Hematopoietic multipotent progenitor cell treated with erythropoietin and hydrocortisone succinate and interleukin-3 and kit ligand, for 6 days (in vitro differentiated cells): Measurements from ENCODE around the gene NRXN3.

Experiments used
- DNase-seq: peaks from one replicate; pipeline ENCODE4 v3.0.0-alpha.2; 2015

NRXN3 gene

DNA sequence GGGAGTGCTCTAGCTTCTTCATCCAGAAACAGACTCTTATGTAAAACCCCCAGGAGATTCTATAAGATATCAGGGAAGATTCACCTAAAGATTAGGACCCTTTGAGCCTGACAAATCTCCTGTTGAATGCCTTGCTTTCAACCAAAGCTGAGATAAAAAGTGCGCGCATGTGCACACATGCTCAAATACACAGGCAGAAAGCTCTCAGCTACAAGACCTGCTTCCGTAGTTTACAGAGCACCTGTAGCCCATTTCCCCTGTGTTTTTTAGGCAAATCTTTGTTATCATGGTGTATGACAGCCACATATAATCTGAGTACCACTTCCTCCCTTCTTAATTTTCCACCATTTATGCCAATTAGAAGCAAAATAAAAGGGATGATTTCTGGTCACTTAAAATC, 866.9 kb downstream of the NRXN3 start:
- peak; percentile 19 for DNase-seq

- DNase-seq, result peak; percentile 16
Observed at GRCh38 chr14:79037593-79037992, 867.4 kb downstream of the NRXN3 start.

DNA sequence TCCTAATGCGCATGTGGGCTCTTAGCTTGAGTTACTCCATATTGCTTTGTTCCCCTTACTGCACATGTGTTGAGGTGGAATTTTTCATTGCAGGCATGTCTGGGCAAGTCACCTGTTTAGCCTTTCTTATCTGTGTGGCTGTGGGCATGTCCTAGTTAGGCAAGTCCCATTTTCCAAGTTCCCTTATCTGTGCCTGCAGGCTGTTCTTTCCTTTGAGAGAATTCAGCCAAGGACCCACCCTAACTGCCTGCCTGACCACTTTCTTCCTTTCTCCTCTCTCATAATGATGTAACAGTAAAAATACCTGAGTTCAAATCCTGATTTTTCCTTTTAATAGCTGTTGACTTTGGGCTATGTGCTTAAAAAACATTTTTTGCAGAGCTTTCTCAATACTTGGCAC, 870.6 kb downstream of the NRXN3 start:
- peak; percentile 51 for DNase-seq

GRCh38 chr14:79043194-79043889, 873.2 kb downstream of the NRXN3 start:
- peak; percentile 5 for DNase-seq

- DNase-seq, result no peak
Observed at GRCh38 chr14:79044894-79045624, 874.9 kb downstream of the NRXN3 start.

- DNase-seq, result peak; percentile 32
Observed at GRCh38 chr14:79050787-79051727, 880.9 kb downstream of the NRXN3 start.

DNA sequence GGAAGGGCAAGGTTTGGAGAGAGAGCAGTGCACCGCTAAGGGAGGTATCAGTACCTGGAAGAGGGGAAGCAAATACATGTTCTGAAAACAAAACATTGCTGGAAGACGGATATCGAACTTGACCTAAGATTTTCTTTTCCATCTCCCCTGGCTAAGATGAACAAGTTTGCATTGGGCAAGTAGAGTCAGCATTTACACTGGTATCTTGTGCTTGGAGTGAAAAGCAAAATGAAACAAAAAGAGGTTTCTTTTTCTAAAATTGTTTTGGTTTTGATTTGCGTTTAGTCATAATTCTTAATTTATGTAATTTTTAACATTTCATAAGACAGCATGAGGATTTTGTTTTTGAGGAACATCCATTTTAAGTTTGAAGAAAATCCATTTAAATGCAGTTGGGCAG, 881.6 kb downstream of the NRXN3 start:
- DNase-seq, result no peak

DNA sequence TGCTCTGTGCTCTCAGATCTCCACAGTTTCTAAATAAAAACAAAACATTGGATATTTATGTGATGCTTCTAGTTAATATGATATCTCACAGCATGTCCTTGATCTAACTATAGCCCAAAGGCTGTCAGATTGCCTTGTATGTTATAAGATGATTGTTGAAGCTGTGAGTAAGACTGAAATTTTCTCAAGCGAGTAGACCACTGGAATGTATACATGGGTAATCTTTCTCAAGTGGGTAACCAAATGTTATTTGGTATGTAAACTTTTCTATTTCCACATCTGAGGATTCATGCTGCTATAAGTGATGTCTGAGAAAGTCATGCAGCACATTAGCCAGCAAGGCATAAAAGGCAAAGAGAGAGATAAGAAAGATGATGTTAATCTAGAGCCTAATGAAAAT, 886.7 kb downstream of the NRXN3 start:
- DNase-seq, result no peak

GRCh38 chr14:79057333-79057732, 887.2 kb downstream of the NRXN3 start:
- no peak for DNase-seq

GRCh38 chr14:79062226-79062625, 892.1 kb downstream of the NRXN3 start:
- no peak for DNase-seq

- DNase-seq, result peak; percentile 3
Observed at GRCh38 chr14:79064214-79064613, 894.0 kb downstream of the NRXN3 start.

GRCh38 chr14:79074510-79074909, 904.3 kb downstream of the NRXN3 start:
- DNase-seq, result no peak

DNA sequence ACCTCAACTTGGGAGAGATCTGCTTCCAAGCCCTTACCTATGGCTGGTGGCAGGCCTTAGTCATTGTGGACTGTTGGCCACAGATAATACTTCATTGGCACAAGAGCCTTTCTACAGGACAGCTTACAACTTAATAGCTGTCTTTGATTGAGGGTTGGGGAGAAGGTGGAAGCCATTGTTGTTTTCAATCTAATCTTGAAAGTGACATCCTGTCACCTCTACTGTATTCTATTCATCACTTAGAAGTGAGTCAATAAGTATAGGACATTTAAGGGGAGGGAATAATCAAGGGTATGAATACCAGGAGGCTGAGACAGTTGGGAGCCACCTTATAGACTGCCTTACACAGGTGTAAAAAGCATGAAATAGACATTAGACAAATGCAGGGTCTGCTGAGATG, 906.3 kb downstream of the NRXN3 start:
- no peak for DNase-seq

GRCh38 chr14:79077096-79077495, 906.9 kb downstream of the NRXN3 start:
- DNase-seq, result no peak

DNA sequence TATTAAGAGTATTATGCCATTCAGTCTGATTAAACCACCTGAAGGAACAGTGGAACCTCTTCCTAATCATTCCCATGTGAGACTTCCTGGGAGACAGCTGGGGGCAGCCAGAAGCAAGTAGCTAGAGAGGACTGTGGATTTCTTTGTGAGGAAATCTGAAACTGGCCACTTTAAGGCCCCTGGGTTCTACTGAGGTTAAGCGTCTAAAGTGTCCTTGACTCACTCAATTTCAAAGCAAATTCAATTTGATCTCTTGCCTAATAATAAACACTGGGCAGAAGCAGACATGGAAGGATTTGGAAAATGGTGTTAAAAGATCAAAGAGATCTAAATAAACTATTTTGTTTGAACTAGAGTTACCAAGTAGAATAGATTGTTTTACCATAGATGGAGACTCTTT, 909.9 kb downstream of the NRXN3 start:
- no peak for DNase-seq

- no peak for DNase-seq
Observed at GRCh38 chr14:79082883-79083282, 912.7 kb downstream of the NRXN3 start.

DNA sequence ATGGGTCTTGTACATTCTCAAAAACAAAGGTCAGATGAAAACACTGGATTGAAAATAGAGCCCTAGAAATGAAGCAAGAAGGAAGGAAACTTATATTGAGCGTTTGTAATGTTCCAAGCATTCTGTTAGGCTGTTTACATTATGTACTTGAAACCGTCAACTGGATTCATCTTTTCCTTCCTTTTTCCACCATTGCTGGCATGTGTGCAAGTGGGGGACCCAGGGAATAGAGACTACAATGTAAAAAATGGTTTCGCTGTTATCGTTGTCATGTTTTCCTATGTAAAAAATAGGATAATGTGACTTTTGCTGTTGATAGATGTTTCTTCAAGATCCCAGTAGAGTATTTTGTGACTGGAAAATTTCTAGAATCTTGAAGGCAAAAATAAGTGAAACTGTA, 913.2 kb downstream of the NRXN3 start:
- no peak for DNase-seq

DNA sequence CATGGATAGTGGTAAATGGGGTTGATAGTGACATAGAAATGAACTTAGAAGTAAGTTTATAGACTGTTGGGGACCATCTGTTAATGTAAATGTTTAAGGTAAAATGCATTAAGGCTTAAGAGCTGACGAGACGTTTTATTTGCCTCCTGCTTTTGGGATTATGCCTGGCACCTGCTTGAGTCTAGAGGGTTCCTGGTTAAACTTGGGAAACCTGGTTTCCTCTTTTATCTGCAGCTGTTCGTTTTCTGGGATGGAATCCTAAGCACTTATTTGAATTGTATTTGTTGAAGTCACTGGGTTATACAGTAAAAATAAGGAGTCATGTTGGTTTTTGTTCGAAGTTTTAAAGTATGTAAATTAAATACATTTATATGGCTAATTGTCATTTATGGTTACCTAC, 914.7 kb downstream of the NRXN3 start:
- no peak for DNase-seq

GRCh38 chr14:79089576-79089975, 919.4 kb downstream of the NRXN3 start:
- DNase-seq, result no peak

DNA sequence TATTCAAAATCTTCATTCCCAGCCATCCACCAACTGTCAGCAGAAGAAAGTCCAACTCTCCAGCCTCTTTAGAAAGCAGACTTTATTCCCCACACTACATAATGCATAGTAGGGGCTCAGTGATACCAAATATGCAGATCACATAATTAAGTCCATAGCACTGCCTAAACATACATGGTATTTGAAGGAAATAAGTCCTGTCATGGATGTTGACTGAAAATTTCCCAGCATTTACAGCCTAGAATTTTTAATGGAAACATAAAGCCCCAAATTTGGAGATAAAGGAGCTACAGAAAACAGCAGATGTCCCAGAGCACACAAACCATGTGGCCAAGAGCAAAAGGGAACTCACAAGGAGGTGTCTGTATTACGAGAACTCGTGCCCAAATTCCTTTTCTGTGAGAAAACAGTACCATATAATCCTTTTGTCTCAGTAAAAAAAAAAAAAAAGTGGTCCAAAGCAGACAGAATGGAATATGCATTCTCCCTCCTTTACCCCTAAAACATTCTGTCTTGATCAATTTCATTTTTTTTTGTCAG, 920.5 kb downstream of the NRXN3 start:
- no peak for DNase-seq

GRCh38 chr14:79091381-79091963, 921.3 kb downstream of the NRXN3 start:
- no peak for DNase-seq

GRCh38 chr14:79093531-79093930, 923.4 kb downstream of the NRXN3 start:
- peak; percentile 38 for DNase-seq

- DNase-seq, result no peak
Observed at GRCh38 chr14:79094951-79095350, 924.8 kb downstream of the NRXN3 start.
